Measurements from ENCODE around the gene TNRC6A.
"Not testable (repeated sequence)": the region's sequence is repeated elsewhere in the genome, so short reads cannot be mapped to it uniquely, and the experiment has no call there.

TNRC6A gene

GRCh38 chr16:24729243-24729950 is at the start of gene TNRC6A:
Gene TNRC6A, plus strand, starts transcription at chr16:24729651. Its CDS starts 191 bp downstream, at chr16:24729842.
- DNase-seq: peak; percentile 88

- DNase-seq: peak; percentile 78
Measured at GRCh38 chr16:24681793-24682192, 47.7 kb upstream of the TNRC6A start.

- no peak for DNase-seq
Measured at GRCh38 chr16:24683250-24683649, 46.2 kb upstream of the TNRC6A start.

- DNase-seq: no peak
Measured at GRCh38 chr16:24683847-24684493, 45.5 kb upstream of the TNRC6A start.

- peak; percentile 71 for DNase-seq
Measured at GRCh38 chr16:24685539-24686432, 43.7 kb upstream of the TNRC6A start.

GRCh38 chr16:24686678-24687077 is 42.8 kb upstream of the TNRC6A start:
- no peak for DNase-seq

- DNase-seq: no peak
Measured at GRCh38 chr16:24688359-24688758, 41.1 kb upstream of the TNRC6A start.

GRCh38 chr16:24689128-24689527 is 40.3 kb upstream of the TNRC6A start:
- DNase-seq: peak; percentile 56

- DNase-seq: no peak
Measured at GRCh38 chr16:24692854-24693253, 36.6 kb upstream of the TNRC6A start.

- no peak for DNase-seq
Measured at GRCh38 chr16:24694931-24695330, 34.5 kb upstream of the TNRC6A start.

- no peak for DNase-seq
Measured at GRCh38 chr16:24696699-24697098, 32.8 kb upstream of the TNRC6A start.

- no peak for DNase-seq
Measured at GRCh38 chr16:24698308-24698707, 31.1 kb upstream of the TNRC6A start.

GRCh38 chr16:24699151-24699723 is 30.2 kb upstream of the TNRC6A start:
- no peak for DNase-seq

- DNase-seq: peak; percentile 99
Measured at GRCh38 chr16:24700549-24701392, 28.7 kb upstream of the TNRC6A start.

GRCh38 chr16:24701521-24701951 is 27.9 kb upstream of the TNRC6A start:
- peak; percentile 64 for DNase-seq

GRCh38 chr16:24707760-24708159 is 21.7 kb upstream of the TNRC6A start:
- DNase-seq: not testable (repeated sequence)

GRCh38 chr16:24713379-24713778 is 16.1 kb upstream of the TNRC6A start:
- no peak for DNase-seq

- DNase-seq: peak; percentile 72
Measured at GRCh38 chr16:24717411-24717810, 12.0 kb upstream of the TNRC6A start.

GRCh38 chr16:24718967-24719521 is 10.4 kb upstream of the TNRC6A start:
- DNase-seq: no peak

GRCh38 chr16:24721830-24722238 is 7.6 kb upstream of the TNRC6A start:
- peak; percentile 34 for DNase-seq

GRCh38 chr16:24723663-24724062 is 5.8 kb upstream of the TNRC6A start:
- peak; percentile 61 for DNase-seq

- DNase-seq: no peak
Measured at GRCh38 chr16:24728011-24728410, 1.4 kb upstream of the TNRC6A start.

All from fibroblast of skin of right quadriceps (primary cell).